Ureter (tissue), 1 donor: ENCODE measurements around the gene ZNF823. TPM values are rescaled to one million over a fixed set of nuclear protein-coding genes. Genes with fewer than 3 reads are reported as not detected.

ENCODE experiments used
- DNase-seq: peaks from one replicate; pipeline ENCODE4 v3.0.0-alpha.2; 2020; ENCODE audit warnings: low spot score
- total RNA-seq: library from RNA; stranded (reverse); gene quantifications from one replicate; pipeline ENCODE4 v1.2.4, GENCODE V29; 2023
- donor health status: DM: yes; HTN: yes; CAD: no.

Gene ZNF823
- total RNA-seq, 1 donor from 2014 or later, result 21.5 TPM

- peak; percentile 73 for DNase-seq
Observed at GRCh38 chr19:11737964-11738745, 591 bp downstream of the ZNF823 start.

GRCh38 chr19:11736696-11737095 lies 2.0 kb downstream of the ZNF823 start:
- DNase-seq, result peak; percentile 49

- no peak for DNase-seq
Observed at GRCh38 chr19:11735375-11735774, 3.4 kb downstream of the ZNF823 start.

- no peak for DNase-seq
Observed at GRCh38 chr19:11729586-11729985, 9.2 kb downstream of the ZNF823 start.

- DNase-seq, result no peak
Observed at GRCh38 chr19:11722414-11722813, 16.3 kb downstream of the ZNF823 start.

GRCh38 chr19:11721681-11722080 lies 17.1 kb downstream of the ZNF823 start:
- DNase-seq, result no peak

- no peak for DNase-seq
Observed at GRCh38 chr19:11710313-11710712, 28.4 kb downstream of the ZNF823 start.

- no peak for DNase-seq
Observed at GRCh38 chr19:11708457-11708856, 30.3 kb downstream of the ZNF823 start.

GRCh38 chr19:11705474-11705873 lies 33.3 kb downstream of the ZNF823 start:
- DNase-seq, result no peak

- no peak for DNase-seq
Observed at GRCh38 chr19:11704626-11705025, 34.1 kb downstream of the ZNF823 start.

- no peak for DNase-seq
Observed at GRCh38 chr19:11699931-11700794, 38.6 kb downstream of the ZNF823 start.

- DNase-seq, result no peak
Observed at GRCh38 chr19:11698231-11698630, 40.5 kb downstream of the ZNF823 start.

- DNase-seq, result no peak
Observed at GRCh38 chr19:11697284-11697855, 41.4 kb downstream of the ZNF823 start.

- peak; percentile 97 for DNase-seq
Observed at GRCh38 chr19:11694533-11695439, 44.0 kb downstream of the ZNF823 start.

GRCh38 chr19:11693505-11694499 lies 44.9 kb downstream of the ZNF823 start:
- DNase-seq, result no peak

GRCh38 chr19:11692127-11692790 lies 46.5 kb downstream of the ZNF823 start:
- no peak for DNase-seq

GRCh38 chr19:11685676-11686650 lies 52.8 kb downstream of the ZNF823 start:
- no peak for DNase-seq

- DNase-seq, result no peak
Observed at GRCh38 chr19:11684987-11685675, 53.6 kb downstream of the ZNF823 start.
